ENCODE measurements around the gene ZNF483.

DNA sequence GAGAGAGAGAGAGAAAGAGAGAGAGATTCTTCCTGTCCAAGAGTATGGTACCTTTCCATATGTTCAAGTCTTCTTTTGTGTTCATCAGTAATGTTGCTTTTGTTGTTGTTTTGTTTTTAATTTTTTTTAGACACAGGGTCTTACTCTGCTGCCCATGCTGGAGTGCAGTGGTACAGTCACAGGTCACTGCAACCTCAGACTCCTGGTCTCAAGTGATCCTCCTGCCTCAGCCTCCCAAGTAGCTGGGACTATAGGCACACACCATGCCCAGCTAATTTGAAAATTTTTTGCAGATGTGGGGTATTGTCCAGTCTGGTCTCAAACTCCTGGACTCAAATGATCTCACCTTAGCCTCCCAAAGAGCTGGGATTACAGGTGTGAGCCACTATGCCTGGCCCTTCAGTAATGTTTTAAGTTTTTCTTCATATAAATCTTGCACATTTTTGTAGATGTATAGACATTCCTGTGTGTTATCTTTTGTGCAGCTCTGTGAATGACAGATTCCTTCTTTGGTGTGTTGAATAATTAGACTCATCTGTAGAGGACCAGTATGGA is 36.3 kb downstream of the ZNF483 start:
- TF ChIP-seq, protein P1, sequence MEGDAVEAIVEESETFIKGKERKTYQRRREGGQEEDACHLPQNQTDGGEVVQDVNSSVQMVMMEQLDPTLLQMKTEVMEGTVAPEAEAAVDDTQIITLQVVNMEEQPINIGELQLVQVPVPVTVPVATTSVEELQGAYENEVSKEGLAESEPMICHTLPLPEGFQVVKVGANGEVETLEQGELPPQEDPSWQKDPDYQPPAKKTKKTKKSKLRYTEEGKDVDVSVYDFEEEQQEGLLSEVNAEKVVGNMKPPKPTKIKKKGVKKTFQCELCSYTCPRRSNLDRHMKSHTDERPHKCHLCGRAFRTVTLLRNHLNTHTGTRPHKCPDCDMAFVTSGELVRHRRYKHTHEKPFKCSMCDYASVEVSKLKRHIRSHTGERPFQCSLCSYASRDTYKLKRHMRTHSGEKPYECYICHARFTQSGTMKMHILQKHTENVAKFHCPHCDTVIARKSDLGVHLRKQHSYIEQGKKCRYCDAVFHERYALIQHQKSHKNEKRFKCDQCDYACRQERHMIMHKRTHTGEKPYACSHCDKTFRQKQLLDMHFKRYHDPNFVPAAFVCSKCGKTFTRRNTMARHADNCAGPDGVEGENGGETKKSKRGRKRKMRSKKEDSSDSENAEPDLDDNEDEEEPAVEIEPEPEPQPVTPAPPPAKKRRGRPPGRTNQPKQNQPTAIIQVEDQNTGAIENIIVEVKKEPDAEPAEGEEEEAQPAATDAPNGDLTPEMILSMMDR (conservative IDR thresholded peaks at IDR 0.05 in 1 of 2, IDR thresholded peaks at IDR 0.05 in 1 of 2; ENCODE audit: low read depth in 1 of 2, low read length in 2 of 2), result peak in 1 of 2 donors; percentile 2
- TF ChIP-seq EZH2 (IDR thresholded peaks at IDR 0.05; ENCODE audit: low read length, missing control alignments), result no peak

Data from fibroblast of lung (primary cell).